ENCODE data around the gene COL5A1.

DNA sequence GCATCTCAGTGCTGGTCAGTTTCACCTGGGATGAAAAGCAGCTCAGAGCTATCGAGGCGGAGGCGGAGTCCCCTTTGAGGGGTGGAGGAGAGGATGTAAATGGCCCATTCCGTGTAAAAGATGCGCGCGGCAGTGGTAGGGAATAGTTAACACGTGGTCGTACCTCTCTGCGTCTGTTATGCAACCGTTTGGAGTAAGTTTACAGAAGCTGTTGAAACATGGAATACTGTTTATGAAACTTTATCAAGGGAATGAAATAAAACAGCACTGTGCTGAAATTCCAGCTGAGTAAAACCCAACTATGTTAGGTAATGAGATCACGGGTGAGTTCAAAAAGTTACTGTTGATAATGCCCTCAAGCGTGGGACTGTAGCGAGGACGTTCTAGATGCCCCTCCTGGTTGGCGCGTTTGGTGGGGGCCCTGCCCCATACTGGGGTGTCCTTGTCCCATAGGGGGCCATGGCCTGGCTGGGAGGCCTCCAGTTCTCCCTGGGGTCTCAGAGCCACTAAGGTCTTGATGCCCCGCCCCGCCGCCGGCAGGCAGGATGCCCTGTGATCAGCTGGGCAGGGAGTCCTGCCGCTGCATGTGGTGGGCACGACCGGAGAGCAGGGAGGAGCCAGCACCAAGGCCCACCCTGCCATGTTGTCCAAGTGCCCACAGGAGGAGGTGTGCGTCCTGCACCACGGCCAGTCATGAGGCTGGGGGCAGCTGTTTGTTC, 90.9 kb downstream of the COL5A1 start:
- TF ChIP-seq, protein P1, sequence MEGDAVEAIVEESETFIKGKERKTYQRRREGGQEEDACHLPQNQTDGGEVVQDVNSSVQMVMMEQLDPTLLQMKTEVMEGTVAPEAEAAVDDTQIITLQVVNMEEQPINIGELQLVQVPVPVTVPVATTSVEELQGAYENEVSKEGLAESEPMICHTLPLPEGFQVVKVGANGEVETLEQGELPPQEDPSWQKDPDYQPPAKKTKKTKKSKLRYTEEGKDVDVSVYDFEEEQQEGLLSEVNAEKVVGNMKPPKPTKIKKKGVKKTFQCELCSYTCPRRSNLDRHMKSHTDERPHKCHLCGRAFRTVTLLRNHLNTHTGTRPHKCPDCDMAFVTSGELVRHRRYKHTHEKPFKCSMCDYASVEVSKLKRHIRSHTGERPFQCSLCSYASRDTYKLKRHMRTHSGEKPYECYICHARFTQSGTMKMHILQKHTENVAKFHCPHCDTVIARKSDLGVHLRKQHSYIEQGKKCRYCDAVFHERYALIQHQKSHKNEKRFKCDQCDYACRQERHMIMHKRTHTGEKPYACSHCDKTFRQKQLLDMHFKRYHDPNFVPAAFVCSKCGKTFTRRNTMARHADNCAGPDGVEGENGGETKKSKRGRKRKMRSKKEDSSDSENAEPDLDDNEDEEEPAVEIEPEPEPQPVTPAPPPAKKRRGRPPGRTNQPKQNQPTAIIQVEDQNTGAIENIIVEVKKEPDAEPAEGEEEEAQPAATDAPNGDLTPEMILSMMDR (IDR thresholded peaks at IDR 0.05) = no peak
- TF ChIP-seq POLR2A (IDR thresholded peaks at IDR 0.05) = no peak
- no peak for TF ChIP-seq POLR2AphosphoS5 (IDR thresholded peaks at IDR 0.05)

All from upper lobe of left lung (tissue), 4 donors.